Effector memory CD8-positive, alpha-beta T cell (primary cell): ENCODE measurements around the gene CYP17A1.

Source experiments
- ATAC-seq: fragments of 150-1000 bp; cut with Tn5 transposase; replicated peaks from 2 replicates; pipeline ENCODE4 v1.10.0; 2021; ENCODE audit warnings: mild to moderate bottlenecking, moderate library complexity
- DNase-seq, 3 experiments: peaks; one replicate each; pipeline ENCODE4 v3.0.0; 2021
- H3K27ac Mint-ChIP-seq, 2 donors: one replicate each; pipeline ENCODE4 v1.8.0; 2022; ENCODE audit warnings: mild to moderate bottlenecking in 2 of 2, mixed read lengths in 2 of 2, moderate library complexity in 2 of 2
- H3K27me3 Mint-ChIP-seq, 2 donors: one replicate each; pipeline ENCODE4 v1.8.0; 2022; ENCODE audit warnings: mixed read lengths in 2 of 2
- H3K36me3 Mint-ChIP-seq: one replicate; pipeline ENCODE4 v1.8.0; 2022; ENCODE audit warnings: mild to moderate bottlenecking, moderate library complexity, mixed read lengths; ENCODE audit not compliant: insufficient read depth
- H3K4me1 Mint-ChIP-seq, 2 donors: one replicate each; pipeline ENCODE4 v1.8.0; 2022; ENCODE audit warnings: low read depth in 2 of 2, mixed read lengths in 2 of 2
- H3K4me3 Mint-ChIP-seq, 2 donors: one replicate each; pipeline ENCODE4 v1.8.0; 2022; ENCODE audit warnings: mild to moderate bottlenecking in 2 of 2, mixed read lengths in 2 of 2, moderate library complexity in 2 of 2
- H3K9me3 Mint-ChIP-seq, 2 donors: one replicate each; pipeline ENCODE4 v1.8.0; 2022; ENCODE audit warnings: mixed read lengths in 2 of 2

Gene CYP17A1

DNA sequence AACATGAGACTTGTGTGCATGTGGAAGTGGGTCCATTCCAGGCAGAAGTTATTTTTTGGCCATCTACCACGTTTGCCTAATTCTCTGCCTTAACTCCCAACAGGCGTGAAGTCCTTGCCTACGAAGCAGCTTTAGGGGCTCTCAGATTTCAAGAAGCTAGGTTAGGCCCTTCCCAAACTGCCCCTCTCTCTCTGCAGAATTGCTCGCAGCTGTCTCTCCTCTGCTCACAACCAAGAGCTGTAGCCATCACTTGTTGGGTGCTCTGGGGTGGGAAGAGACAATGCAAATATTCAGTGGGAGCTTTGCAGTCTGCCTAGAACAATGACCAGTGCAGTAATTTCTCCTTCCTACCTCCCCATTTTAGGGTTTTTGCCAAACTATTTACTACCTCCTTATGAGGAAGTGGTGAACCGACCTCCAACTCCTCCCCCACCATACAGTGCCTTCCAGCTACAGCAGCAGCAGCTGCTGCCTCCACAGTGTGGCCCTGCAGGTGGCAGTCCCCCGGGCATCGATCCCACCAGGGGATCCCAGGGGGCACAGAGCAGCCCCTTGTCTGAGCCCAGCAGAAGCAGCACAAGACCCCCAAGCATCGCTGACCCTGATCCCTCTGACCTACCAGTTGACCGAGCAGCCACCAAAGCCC is 24.9 kb downstream of the CYP17A1 start:
- no peak for DNase-seq
- ATAC-seq = no peak
- Mint-ChIP-seq H3K9me3 (no peaks in the 10 kb centered on the region), H3K36me3 (peaks cover 61% of the 10 kb centered on the region), H3K27ac (peak overlapping the region; percentile 54 to 91), H3K4me3 (no peak overlapping the region), H3K27me3 (no peaks in the 10 kb centered on the region), H3K4me1 (peaks cover 10 to 13% of the 10 kb centered on the region in 2 donors)

GRCh38 chr10:102811346-102811745 is 25.9 kb downstream of the CYP17A1 start:
- Mint-ChIP-seq H3K9me3 (no peaks in the 10 kb centered on the region), H3K4me1 (peaks cover 14 to 16% of the 10 kb centered on the region in 2 donors), H3K27me3 (no peaks in the 10 kb centered on the region), H3K27ac (no peak overlapping the region), H3K36me3 (peaks cover 57% of the 10 kb centered on the region), H3K4me3 (no peak overlapping the region)
- ATAC-seq (no peak), DNase-seq (no peak)

- Mint-ChIP-seq H3K4me1 (peaks cover 15 to 18% of the 10 kb centered on the region in 2 donors), H3K27ac (peak overlapping the region; percentile 19 to 41), H3K27me3 (no peaks in the 10 kb centered on the region), H3K4me3 (no peak overlapping the region), H3K9me3 (no peaks in the 10 kb centered on the region), H3K36me3 (peaks cover 47% of the 10 kb centered on the region)
- ATAC-seq (no peak), DNase-seq (no peak)
Observed at GRCh38 chr10:102808380-102808779, 28.8 kb downstream of the CYP17A1 start.

DNA sequence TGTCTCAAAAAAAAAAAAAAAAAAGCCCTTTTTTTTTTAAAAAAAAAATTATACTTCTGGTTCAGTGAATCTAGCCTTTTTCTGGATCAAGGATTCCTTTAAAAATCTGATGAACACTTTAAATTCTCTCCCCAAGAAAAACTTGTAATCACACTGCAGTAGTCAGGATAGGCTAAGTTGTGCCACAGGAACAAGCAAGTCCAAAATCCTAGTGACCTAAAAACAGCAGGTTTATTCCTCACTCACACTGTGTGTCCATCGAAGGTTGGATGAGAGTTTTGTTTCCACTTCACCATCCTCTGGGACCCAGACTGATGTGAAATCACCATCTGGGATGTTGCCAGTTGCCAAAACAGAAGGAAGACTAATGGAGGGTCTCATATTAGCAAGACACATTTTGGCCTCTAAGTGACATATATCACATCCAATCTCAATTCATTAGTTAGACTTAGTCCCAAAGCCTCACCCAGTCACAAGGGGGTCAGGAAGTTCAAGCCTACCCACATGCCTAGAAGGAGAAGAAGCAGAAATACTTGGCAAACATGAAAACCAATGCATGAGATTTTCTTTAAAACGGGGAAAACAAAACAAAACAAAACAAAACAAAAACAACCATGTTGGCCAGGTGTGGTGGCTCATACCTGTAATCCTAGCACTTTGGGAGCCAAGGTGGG is 32.7 kb downstream of the CYP17A1 start:
- H3K27ac Mint-ChIP-seq = peak overlapping the region in 1 of 2 donors; percentile 38
- H3K4me3 Mint-ChIP-seq = no peak overlapping the region
- peaks cover 48% of the 10 kb centered on the region for H3K36me3 Mint-ChIP-seq

GRCh38 chr10:102802920-102803534 is 34.2 kb downstream of the CYP17A1 start:
- Mint-ChIP-seq H3K27me3 (no peaks in the 10 kb centered on the region), H3K27ac (peak overlapping the region; percentile 89 to 90), H3K36me3 (peaks cover 46% of the 10 kb centered on the region), H3K9me3 (no peaks in the 10 kb centered on the region), H3K4me3 (no peak overlapping the region), H3K4me1 (peaks cover 14 to 27% of the 10 kb centered on the region in 2 donors)
- ATAC-seq (no peak), DNase-seq (no peak)

More for the DNA sequence above, 32.7 kb downstream of the CYP17A1 start:
- no peaks in the 10 kb centered on the region for H3K27me3 Mint-ChIP-seq
- H3K9me3 Mint-ChIP-seq = no peaks in the 10 kb centered on the region
- ATAC-seq (no peak), DNase-seq (no peak)
- H3K4me1 Mint-ChIP-seq = peaks cover 15 to 32% of the 10 kb centered on the region in 2 donors

- H3K27me3 Mint-ChIP-seq = no peaks in the 10 kb centered on the region
Observed at GRCh38 chr10:102801978-102802377, 35.2 kb downstream of the CYP17A1 start.

DNA sequence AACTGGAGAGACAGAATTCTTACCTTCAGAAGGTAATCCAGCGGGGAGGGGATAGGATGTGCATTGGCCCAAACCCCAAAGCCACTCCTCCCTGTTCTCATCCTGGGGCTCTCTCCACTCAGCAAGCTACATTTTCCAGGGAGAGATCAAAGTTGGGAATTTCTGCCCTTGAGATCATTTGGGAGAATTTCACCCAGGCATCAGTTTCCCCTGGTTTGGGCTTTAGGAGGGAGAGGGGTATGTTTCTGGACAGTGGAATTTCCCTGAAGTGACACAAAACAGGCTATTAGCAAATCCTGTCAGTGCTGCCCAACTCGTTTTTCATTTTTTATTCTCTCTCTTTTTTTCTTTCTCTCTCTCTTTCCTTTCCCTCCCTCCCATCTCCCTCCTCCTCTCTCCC is 35.7 kb downstream of the CYP17A1 start:
- H3K27me3 Mint-ChIP-seq = no peaks in the 10 kb centered on the region
- H3K27ac Mint-ChIP-seq = peak overlapping the region; percentile 89 to 90
- DNase-seq (no peak), ATAC-seq (no peak)
- peaks cover 49% of the 10 kb centered on the region for H3K36me3 Mint-ChIP-seq
- no peaks in the 10 kb centered on the region for H3K9me3 Mint-ChIP-seq
- H3K4me3 Mint-ChIP-seq = no peak overlapping the region
- H3K4me1 Mint-ChIP-seq = peaks cover 12 to 26% of the 10 kb centered on the region in 2 donors

More at GRCh38 chr10:102801978-102802377, 35.2 kb downstream of the CYP17A1 start:
- H3K4me3 Mint-ChIP-seq = no peak overlapping the region
- no peak for DNase-seq
- H3K27ac Mint-ChIP-seq = peak overlapping the region; percentile 89 to 90
- H3K36me3 Mint-ChIP-seq = peaks cover 49% of the 10 kb centered on the region
- H3K9me3 Mint-ChIP-seq = no peaks in the 10 kb centered on the region
- H3K4me1 Mint-ChIP-seq = peaks cover 14 to 27% of the 10 kb centered on the region in 2 donors
- no peak for ATAC-seq

DNA sequence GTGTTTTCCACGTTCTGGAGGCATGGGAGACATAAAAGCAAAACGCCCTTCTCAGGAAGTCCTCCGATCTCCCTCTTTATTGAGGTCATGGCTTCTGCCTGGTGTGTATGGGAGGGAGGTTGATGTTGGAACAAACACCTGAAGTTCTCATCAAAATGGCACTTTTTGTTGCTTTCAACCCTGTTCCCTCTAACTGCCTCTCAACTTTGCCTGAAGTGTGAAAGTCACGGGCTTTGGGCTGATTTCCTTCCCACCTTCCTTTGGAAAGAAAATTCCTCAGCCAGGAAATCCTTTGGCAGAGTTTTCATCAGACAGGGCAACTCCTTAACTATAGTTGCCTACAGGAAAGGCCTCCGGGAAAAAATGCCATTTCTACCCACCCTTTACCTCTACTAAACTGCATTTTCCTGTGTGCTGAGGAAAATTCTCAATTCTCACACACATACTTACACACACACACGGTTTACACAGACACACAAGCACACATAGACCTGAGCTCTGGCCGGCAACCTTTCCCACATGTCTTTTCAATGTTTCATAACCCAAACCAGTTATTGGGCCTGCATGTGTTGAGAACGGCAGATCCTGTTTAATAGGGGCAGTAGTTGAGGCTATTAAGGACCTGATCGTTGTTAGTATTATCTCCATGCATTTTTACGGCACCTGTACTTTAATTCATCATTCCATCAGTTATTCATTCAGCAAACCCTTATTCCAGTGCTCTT is 36.4 kb downstream of the CYP17A1 start:
- Mint-ChIP-seq H3K27ac (peak overlapping the region; percentile 89 to 90), H3K9me3 (no peaks in the 10 kb centered on the region), H3K4me1 (peaks cover 12 to 32% of the 10 kb centered on the region in 2 donors), H3K27me3 (no peaks in the 10 kb centered on the region), H3K4me3 (no peak overlapping the region), H3K36me3 (peaks cover 49% of the 10 kb centered on the region)
- ATAC-seq = no peak
- no peak for DNase-seq

- Mint-ChIP-seq H3K9me3 (no peaks in the 10 kb centered on the region), H3K4me3 (no peak overlapping the region), H3K4me1 (peaks cover 18 to 39% of the 10 kb centered on the region in 2 donors), H3K27me3 (no peaks in the 10 kb centered on the region), H3K36me3 (peaks cover 49% of the 10 kb centered on the region), H3K27ac (peak overlapping the region in 1 of 2 donors; percentile 89)
- ATAC-seq (no peak), DNase-seq (no peak)
Observed at GRCh38 chr10:102799691-102800471, 37.3 kb downstream of the CYP17A1 start.

GRCh38 chr10:102796407-102797176 is 40.6 kb downstream of the CYP17A1 start:
- peak overlapping the region in 1 of 2 donors; percentile 8 for H3K4me3 Mint-ChIP-seq
- H3K27me3 Mint-ChIP-seq = no peaks in the 10 kb centered on the region
- H3K36me3 Mint-ChIP-seq = peaks cover 24% of the 10 kb centered on the region
- DNase-seq (peak; percentile 11 to 25 (median 21)), ATAC-seq (peak; percentile 97)
- H3K9me3 Mint-ChIP-seq = no peaks in the 10 kb centered on the region
- H3K4me1 Mint-ChIP-seq = peaks cover 12 to 38% of the 10 kb centered on the region in 2 donors
- H3K27ac Mint-ChIP-seq = peak overlapping the region; percentile 38 to 82

DNA sequence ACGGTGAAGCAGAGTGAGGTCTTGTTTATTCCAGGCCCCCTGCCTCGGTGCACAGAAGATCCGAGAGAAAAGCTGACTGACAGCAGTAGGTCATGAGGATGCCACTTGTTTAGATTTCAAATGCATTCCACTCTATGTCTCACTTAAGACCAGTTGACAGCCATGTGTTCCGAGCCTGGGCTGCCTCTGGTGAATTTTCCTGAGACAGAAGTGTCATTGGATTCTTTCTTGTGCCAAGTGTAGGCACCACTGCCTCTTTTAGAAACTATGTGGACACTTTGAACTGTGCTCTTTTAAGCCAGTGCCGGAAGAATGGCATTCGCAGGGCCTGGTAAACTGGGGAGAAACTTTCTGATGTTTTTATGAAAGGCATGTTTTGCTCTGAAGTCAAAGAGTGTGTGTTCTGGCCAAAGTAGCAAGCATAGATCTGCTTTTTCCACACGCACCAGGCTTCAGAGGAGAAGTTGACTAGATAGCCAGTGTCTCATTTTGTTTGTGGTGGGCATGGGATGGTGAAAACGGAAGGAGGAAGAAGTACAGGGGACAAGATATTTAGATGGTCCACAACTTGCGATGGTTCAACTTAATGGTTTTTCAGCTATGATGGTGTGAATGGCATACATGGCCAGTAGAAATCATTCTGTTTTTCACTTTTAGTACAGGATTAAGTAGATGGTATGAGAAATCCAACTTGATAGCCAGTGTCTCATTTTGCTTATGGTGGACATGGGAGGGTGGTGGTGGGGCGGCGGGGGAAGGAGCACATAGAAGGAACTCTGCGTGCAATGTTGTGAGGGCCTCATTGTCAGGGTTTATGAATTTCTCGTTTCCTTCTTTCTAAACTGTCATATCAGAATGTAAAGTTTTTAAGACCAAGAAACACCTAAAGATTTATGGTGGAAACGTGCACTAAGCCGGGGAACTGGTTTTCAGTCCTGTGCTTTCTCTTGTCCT is 41.5 kb downstream of the CYP17A1 start:
- peak; percentile 5 for ATAC-seq
- Mint-ChIP-seq H3K4me3 (peak overlapping the region; percentile 8 to 20), H3K36me3 (peaks cover 20% of the 10 kb centered on the region), H3K4me1 (peaks cover 12 to 30% of the 10 kb centered on the region in 2 donors), H3K9me3 (no peaks in the 10 kb centered on the region), H3K27me3 (no peaks in the 10 kb centered on the region), H3K27ac (peak overlapping the region; percentile 70 to 82)
- DNase-seq = no peak
